HepG2 (cell line): ENCODE results near the gene RPL36AL. TPM values are rescaled to one million over a fixed set of nuclear protein-coding genes. Genes with fewer than 3 reads are reported as not detected.

Experiments used
- ARID4A ChIP-seq: sonication (generic); formaldehyde crosslinking; IDR thresholded peaks from 2 replicates; pipeline ENCODE4 v1.5.0; 2020; ENCODE audit warnings: mild to moderate bottlenecking, missing genetic modification reagents, borderline replicate concordance
- GMEB1 ChIP-seq: sonication (generic); formaldehyde crosslinking; IDR thresholded peaks from 2 replicates; pipeline ENCODE4 v1.5.1; 2020; ENCODE audit warnings: missing genetic modification reagents, mild to moderate bottlenecking, borderline replicate concordance
- HDAC1 ChIP-seq: sonication (generic); formaldehyde crosslinking; IDR thresholded peaks from 2 replicates; pipeline ENCODE4 v1.5.1; 2020; ENCODE audit warnings: mild to moderate bottlenecking, missing genetic modification reagents
- HNRNPLL ChIP-seq: fragments of 200-400 bp; formaldehyde crosslinking; IDR thresholded peaks from 2 replicates; pipeline ENCODE4 v1.6.1; 2017; ENCODE audit warnings: mild to moderate bottlenecking, low read depth, low read length; ENCODE audit not compliant: poor library complexity, severe bottlenecking
- IKZF4 ChIP-seq: sonication (generic); formaldehyde crosslinking; IDR thresholded peaks from 2 replicates; pipeline ENCODE4 v1.5.1; 2020; ENCODE audit warnings: borderline replicate concordance, mild to moderate bottlenecking, low read depth, missing genetic modification reagents; ENCODE audit errors: not compliant biosample characterization
- KDM2A ChIP-seq: sonication (generic); formaldehyde crosslinking; IDR thresholded peaks from 2 replicates; pipeline ENCODE4 v1.4.0; 2020; ENCODE audit warnings: low read depth, missing genetic modification reagents, borderline replicate concordance
- MEF2D ChIP-seq: sonication (generic); formaldehyde crosslinking; IDR thresholded peaks from 2 replicates; pipeline ENCODE4 v1.5.1; 2020; ENCODE audit warnings: mild to moderate bottlenecking, missing genetic modification reagents
- POLR2A ChIP-seq, 2 experiments: IDR thresholded peaks; 2 replicates each; pipeline ENCODE4 v1.6.1; 2011; ENCODE audit warnings: low read depth in 2 of 2, low read length in 2 of 2, mild to moderate bottlenecking in 1 of 2, moderate library complexity in 1 of 2; ENCODE audit not compliant: insufficient read depth in 1 of 2
- RBFOX2 ChIP-seq: fragments of 200-400 bp; formaldehyde crosslinking; IDR thresholded peaks from 2 replicates; pipeline ENCODE4 v1.6.1; 2017; ENCODE audit warnings: low read depth, mild to moderate bottlenecking, low read length
- REL ChIP-seq: sonication (generic); formaldehyde crosslinking; conservative IDR thresholded peaks from 2 replicates; pipeline ENCODE4 v1.8.0; 2022; ENCODE audit warnings: mild to moderate bottlenecking, missing genetic modification reagents, moderate library complexity
- SATB2 ChIP-seq: sonication (generic); formaldehyde crosslinking; IDR thresholded peaks from 2 replicates; pipeline ENCODE4 v1.5.0; 2020; ENCODE audit warnings: missing genetic modification reagents
- TEAD3 ChIP-seq: optimal IDR thresholded peaks from 2 replicates; pipeline ENCODE3; 2016; ENCODE audit warnings: borderline replicate concordance
- ZFP62 ChIP-seq: sonication (generic); formaldehyde crosslinking; IDR thresholded peaks from 2 replicates; pipeline ENCODE4 v1.4.0; 2020; ENCODE audit warnings: missing genetic modification reagents
- ZNF224 ChIP-seq: sonication (generic); formaldehyde crosslinking; IDR thresholded peaks from 2 replicates; pipeline ENCODE4 v1.5.0; 2020; ENCODE audit warnings: mild to moderate bottlenecking, missing genetic modification reagents
- ZNF33B ChIP-seq: sonication (generic); formaldehyde crosslinking; IDR thresholded peaks from 2 replicates; pipeline ENCODE4 v1.5.1; 2020; ENCODE audit warnings: mild to moderate bottlenecking, missing genetic modification reagents
- ZNF547 ChIP-seq: sonication (generic); formaldehyde crosslinking; IDR thresholded peaks from 2 replicates; pipeline ENCODE4 v1.5.1; 2020; ENCODE audit warnings: mild to moderate bottlenecking, missing genetic modification reagents
- ZNF607 ChIP-seq: sonication (generic); formaldehyde crosslinking; IDR thresholded peaks from 2 replicates; pipeline ENCODE4 v1.5.1; 2020; ENCODE audit warnings: missing genetic modification reagents, mild to moderate bottlenecking, borderline replicate concordance
- ZNF746 ChIP-seq: sonication (generic); formaldehyde crosslinking; IDR thresholded peaks from 2 replicates; pipeline ENCODE4 v1.8.0; 2022; ENCODE audit warnings: mild to moderate bottlenecking, missing genetic modification reagents
- ZNF770 ChIP-seq: sonication (generic); formaldehyde crosslinking; IDR thresholded peaks from 2 replicates; pipeline ENCODE4 v1.5.0; 2020; ENCODE audit warnings: mild to moderate bottlenecking, missing genetic modification reagents
- ZNF775 ChIP-seq: sonication (generic); formaldehyde crosslinking; IDR thresholded peaks from 2 replicates; pipeline ENCODE4 v1.4.0; 2020; ENCODE audit warnings: missing genetic modification reagents, mild to moderate bottlenecking, moderate library complexity, borderline replicate concordance
- ZNF777 ChIP-seq: sonication (generic); formaldehyde crosslinking; IDR thresholded peaks from 2 replicates; pipeline ENCODE4 v1.4.0; 2020; ENCODE audit warnings: missing genetic modification reagents
- polyA plus RNA-seq, 8 experiments: library from polyadenylated mRNA; depleted of rRNA in 3 of 8; stranded (reverse) in 7 of 8; unstranded in 1 of 8; fragments of >200 nt; fragmentation: Illumina TruSeq in 4 of 8; extraction: Trizol in 4 of 8; gene quantifications; 2 replicates each; pipeline versions ENCODE4 v1.2.1 to v1.2.3, GENCODE V29; 2011 to 2016; ENCODE audit warnings: low read depth in 4 of 8, missing spikeins in 1 of 8, mixed read lengths in 1 of 8; ENCODE audit not compliant: insufficient read depth in 1 of 8
- total RNA-seq, 5 experiments: library from RNA; depleted of rRNA; stranded (reverse); fragments of >200 nt; fragmentation: Illumina TruSeq; extraction: Trizol; gene quantifications; 2 replicates each; pipeline ENCODE4 v1.2.3, GENCODE V29; 2016; ENCODE audit warnings: low read depth in 1 of 5

The RPL36AL gene
- total and polyA plus RNA-seq, 2 of the 13 experiments (the other 11 are each of a cell fraction or from before 2014, with no cell fraction given): 90.0 to 294 TPM

GRCh38 chr14:49621114-49621881 is 872 bp upstream of the RPL36AL start (continued):
- TF ChIP-seq IKZF4 (CRISPR knock-in tag) (peak; percentile 65), HDAC1 (CRISPR knock-in tag) (peak; percentile 4; the same call in 1 of the 2 replicates), RBFOX2 (peak; percentile 17; the same call in 1 of the 2 replicates), ZNF547 (CRISPR knock-in tag) (peak; percentile 61; the same call in 1 of the 2 replicates), ZNF607 (0 out of 2 replicates have a peak, but pooled peaks have one; percentile 0), ZNF746 (CRISPR knock-in tag) (0 out of 2 replicates have a peak, but pooled peaks have one; percentile 24), ZNF224 (0 out of 2 replicates have a peak, but pooled peaks have one; percentile 6), POLR2A (IDR thresholded peaks at IDR 0.05; ENCODE audit: insufficient read depth in 1 of 2, low read depth in 2 of 2, low read length in 2 of 2) (peak in 1 of 2 experiments; percentile 52; a peak in 1 of 4 replicates), REL (CRISPR knock-in tag) (0 out of 2 replicates have a peak, but pooled peaks have one; percentile 22), ZNF770 (CRISPR knock-in tag) (no peak), SATB2 (0 out of 2 replicates have a peak, but pooled peaks have one; percentile 6), GMEB1 (no peak), ZNF775 (peak; percentile 57; the same call in 1 of the 2 replicates), HNRNPLL (peak; percentile 50), MEF2D (CRISPR knock-in tag) (no peak), ZNF777 (CRISPR knock-in tag) (peak; percentile 86), ZNF33B (CRISPR knock-in tag) (peak; percentile 62; the same call in 1 of the 2 replicates), ZFP62 (CRISPR knock-in tag) (no peak), KDM2A (CRISPR knock-in tag) (no peak), ARID4A (CRISPR knock-in tag) (no peak), TEAD3 (CRISPR knock-in tag) (peak; percentile 25)
